Right atrium auricular region (tissue), 2 donors: ENCODE results near the gene RUNX3. TPM values are rescaled to one million over a fixed set of nuclear protein-coding genes. Genes with fewer than 3 reads are reported as not detected.

Experiments
- DNase-seq: peaks from one replicate; pipeline ENCODE4 v3.0.0-alpha.2; 2019; ENCODE audit warnings: low spot score
- H3K27ac ChIP-seq, 2 donors: fragments of 200-600 bp; sonication (generic); 1 replicate in 1 of 2; 2 replicates in 1 of 2; pipeline ENCODE4 v1.5.1; 2016 to 2019
- H3K27me3 ChIP-seq, 2 donors: fragments of 200-600 bp; sonication (generic); one replicate each; pipeline versions ENCODE4 v1.5.1 to v1.6.0; 2017 to 2019
- H3K36me3 ChIP-seq: fragments of 200-600 bp; sonication (generic); one replicate; pipeline ENCODE4 v1.5.1; 2016
- H3K4me1 ChIP-seq, 2 donors: fragments of 200-600 bp; sonication (generic); one replicate each; pipeline versions ENCODE4 v1.5.1 to v1.6.0; 2017 to 2019
- H3K4me3 ChIP-seq, 2 donors: fragments of 200-600 bp; sonication (generic); 1 replicate in 1 of 2; 2 replicates in 1 of 2; pipeline ENCODE4 v1.5.1; 2017 to 2019; ENCODE audit warnings: mild to moderate bottlenecking in 1 of 2, moderate library complexity in 1 of 2
- H3K9me3 ChIP-seq, 2 donors: fragments of 200-600 bp; sonication (generic); one replicate each; pipeline ENCODE4 v1.5.1; 2019
- CTCF ChIP-seq, 2 donors: fragments of 200-600 bp; sonication (generic); IDR thresholded peaks; one replicate each; pipeline ENCODE4 v1.5.1; 2019; ENCODE audit warnings: antibody characterized with exemption in 2 of 2
- total RNA-seq, 2 donors: library from RNA; depleted of rRNA; stranded (reverse); fragments of >200 nt; gene quantifications; one replicate each; pipeline ENCODE4 v1.1.0, GENCODE V29; 2016

The RUNX3 gene
- total RNA-seq, 2 donors from 2014 or later: 0.48 to 2.3 TPM

- Histone ChIP-seq H3K27me3 (no peaks in the 10 kb centered on the region), H3K27ac (no peak overlapping the region), H3K36me3 (no peaks in the 10 kb centered on the region), H3K9me3 (no peaks in the 10 kb centered on the region), H3K4me1 (no peaks in the 10 kb centered on the region), H3K4me3 (no peak overlapping the region)
- no peak for TF ChIP-seq CTCF (IDR thresholded peaks at IDR 0.05)
- no peak for DNase-seq
Observed at GRCh38 chr1:24859063-24860010, 70.7 kb downstream of the RUNX3 start.

- H3K27me3 ChIP-seq: no peaks in the 10 kb centered on the region
- DNase-seq: no peak
- H3K4me1 ChIP-seq: no peaks in the 10 kb centered on the region
- H3K9me3 ChIP-seq: no peaks in the 10 kb centered on the region
- H3K27ac ChIP-seq: no peak overlapping the region
- TF ChIP-seq CTCF (IDR thresholded peaks at IDR 0.05): no peak
- no peaks in the 10 kb centered on the region for H3K36me3 ChIP-seq
- no peak overlapping the region for H3K4me3 ChIP-seq
Observed at GRCh38 chr1:24858277-24858676, 71.8 kb downstream of the RUNX3 start.

- no peaks in the 10 kb centered on the region for H3K4me1 ChIP-seq
- H3K27me3 ChIP-seq: no peaks in the 10 kb centered on the region
- no peaks in the 10 kb centered on the region for H3K36me3 ChIP-seq
- H3K27ac ChIP-seq: no peak overlapping the region
- no peak for TF ChIP-seq CTCF (IDR thresholded peaks at IDR 0.05)
- H3K4me3 ChIP-seq: no peak overlapping the region
- no peak for DNase-seq
- no peaks in the 10 kb centered on the region for H3K9me3 ChIP-seq
Observed at GRCh38 chr1:24857507-24858133, 72.5 kb downstream of the RUNX3 start.

- no peak for TF ChIP-seq CTCF (IDR thresholded peaks at IDR 0.05)
- H3K36me3 ChIP-seq: no peaks in the 10 kb centered on the region
- H3K27ac ChIP-seq: no peak overlapping the region
- no peak for DNase-seq
- no peaks in the 10 kb centered on the region for H3K4me1 ChIP-seq
- no peak overlapping the region for H3K4me3 ChIP-seq
- no peaks in the 10 kb centered on the region for H3K27me3 ChIP-seq
- H3K9me3 ChIP-seq: no peaks in the 10 kb centered on the region
Observed at GRCh38 chr1:24856787-24857506, 73.1 kb downstream of the RUNX3 start.

- Histone ChIP-seq H3K36me3 (no peaks in the 10 kb centered on the region), H3K4me3 (no peak overlapping the region), H3K27ac (no peak overlapping the region), H3K27me3 (no peaks in the 10 kb centered on the region), H3K9me3 (no peaks in the 10 kb centered on the region), H3K4me1 (no peaks in the 10 kb centered on the region)
- DNase-seq: no peak
- no peak for TF ChIP-seq CTCF (IDR thresholded peaks at IDR 0.05)
Observed at GRCh38 chr1:24855474-24855873, 74.6 kb downstream of the RUNX3 start.
